Kidney (tissue), 14 donors: ENCODE results near the gene ZNF827. TPM values are rescaled to one million over a fixed set of nuclear protein-coding genes. Genes with fewer than 3 reads are reported as not detected.

Experiments
- DNase-seq, 5 donors: peaks; one replicate each; pipeline ENCODE4 v3.0.0-alpha.2; 2013 to 2020
- FAIRE-seq: peaks from 2 replicates; lab custom pipeline; 2012; peaks lifted over from hg19 to GRCh38; lab: Jason Lieb, UNC
- H3K27ac ChIP-seq, 2 donors: one replicate each; pipeline ENCODE4 v1.7.0; 2013; ENCODE audit warnings: low read depth in 2 of 2, low read length in 2 of 2, inconsistent platforms in 1 of 2
- H3K27me3 ChIP-seq: one replicate; pipeline ENCODE4 v1.7.1; 2013; ENCODE audit warnings: low read length, inconsistent platforms; ENCODE audit not compliant: control insufficient read depth, insufficient read depth
- H3K36me3 ChIP-seq, 3 donors: one replicate each; pipeline versions ENCODE4 v1.7.0 to v1.7.1; 2013; ENCODE audit warnings: low read length in 3 of 3, control low read depth in 1 of 3, inconsistent platforms in 1 of 3; ENCODE audit not compliant: insufficient read depth in 3 of 3, control insufficient read depth in 2 of 3
- H3K4me1 ChIP-seq, 3 donors: one replicate each; pipeline versions ENCODE4 v1.7.0 to v1.7.1; 2013; ENCODE audit warnings: low read length in 3 of 3, inconsistent platforms in 1 of 3, low read depth in 1 of 3; ENCODE audit not compliant: control insufficient read depth in 2 of 3, insufficient read depth in 2 of 3
- H3K4me3 ChIP-seq, 3 donors: one replicate each; pipeline versions ENCODE4 v1.7.0 to v1.8.1; 2013; ENCODE audit warnings: low read length in 3 of 3, control low read depth in 1 of 3, inconsistent platforms in 1 of 3
- H3K9ac ChIP-seq, 3 donors: one replicate each; pipeline versions ENCODE4 v1.7.0 to v1.7.1; 2013; ENCODE audit warnings: low read length in 3 of 3, control low read depth in 1 of 3, inconsistent platforms in 1 of 3
- H3K9me3 ChIP-seq, 3 donors: one replicate each; pipeline versions ENCODE4 v1.7.0 to v1.7.1; 2013; ENCODE audit warnings: low read length in 3 of 3, control low read depth in 1 of 3, inconsistent platforms in 1 of 3; ENCODE audit not compliant: control insufficient read depth in 2 of 3, insufficient read depth in 1 of 3
- CTCF ChIP-seq: IDR thresholded peaks from 3 replicates; pipeline ENCODE4 v1.5.1; 2012; ENCODE audit warnings: mild to moderate bottlenecking, moderate library complexity, borderline replicate concordance; ENCODE audit not compliant: insufficient read depth; ENCODE audit errors: extremely low read depth
- intact Hi-C: fragments of 100-400 bp; cut with DNase I; formaldehyde crosslinking; loops from one replicate; pipeline ENCODE4 v1.11.1; 2022
- polyA plus RNA-seq: library from polyadenylated mRNA; stranded (reverse); fragments of 350-450 nt; fragmentation: Illumina TruSeq; extraction: RNeasy Lipid Tissue Mini Kit (QIAGEN cat#74804); gene quantifications from one replicate; pipeline ENCODE4 v1.2.3, GENCODE V29; 2014; ENCODE audit warnings: low read depth, low replicate concordance; ENCODE audit not compliant: insufficient read depth
- total RNA-seq: library from RNA; stranded (reverse); fragmentation: NEBNext Ultra II Directional; extraction: Animal tissue kit (Norgen Biotek cat#: 25700); gene quantifications from one replicate; pipeline ENCODE4 v1.2.1, GENCODE V29; 2021
- donor health status: control.
- donor health status: control.
- donor health status: control.
- donor health status: control.
- donor health status: control.
- donor health status: DM: yes; HTN: yes; CAD: no.
- donor health status: Normal renal cell carcinoma (clear cell type).

The ZNF827 gene
- total and polyA plus RNA-seq, 2 donors from 2014 or later, result 3.5 to 22.6 TPM

DNA sequence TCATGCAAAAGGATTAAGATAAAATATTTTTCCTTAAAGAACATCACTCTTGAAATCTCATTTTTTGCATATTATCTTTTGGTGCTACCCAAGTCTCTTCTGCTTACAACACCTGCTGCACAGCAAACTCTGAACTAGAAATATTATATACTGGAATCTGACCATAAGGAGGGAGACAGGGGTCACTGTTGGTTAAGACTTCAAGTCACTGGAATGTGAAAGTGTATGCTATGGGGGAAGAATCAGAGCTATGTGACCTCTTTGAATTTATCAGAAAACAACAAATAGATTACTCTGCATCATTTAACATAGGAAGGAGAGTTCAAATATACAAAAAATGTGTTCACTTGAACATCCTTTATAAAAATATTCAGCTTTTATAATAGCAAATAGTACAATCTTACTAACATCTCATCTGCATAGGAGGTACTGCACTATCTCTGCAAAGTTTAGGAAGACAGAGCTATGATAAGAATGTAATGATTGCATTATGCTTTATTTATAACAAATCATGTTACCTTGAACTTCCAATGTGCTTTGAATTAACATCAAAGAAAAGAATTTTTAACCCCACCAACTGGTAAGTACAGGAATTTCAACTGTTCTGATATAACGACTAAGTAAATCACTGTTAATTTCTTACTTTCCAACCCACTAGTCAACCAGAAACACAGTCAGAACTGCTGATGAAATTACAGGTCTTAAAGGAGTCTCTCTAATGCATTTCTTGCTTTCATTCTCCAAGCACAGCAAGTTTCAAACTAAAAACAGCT lies 69.8 kb downstream of the ZNF827 start:
- H3K27me3 ChIP-seq, result no peaks in the 10 kb centered on the region
- intact Hi-C loops, result no loop called here
- TF ChIP-seq CTCF, result peak; percentile 23
- peaks cover 7 to 15% (median 11%) of the 10 kb centered on the region in 3 donors for H3K4me1 ChIP-seq
- no peaks in the 10 kb centered on the region for H3K9me3 ChIP-seq
- H3K27ac ChIP-seq, result no peak overlapping the region
- DNase-seq, result peak in 2 of 5 donors; percentile 48 to 60
- no peaks in the 10 kb centered on the region for H3K36me3 ChIP-seq
- no peak overlapping the region for H3K9ac ChIP-seq
- FAIRE-seq, result peak; percentile 88
- no peak overlapping the region for H3K4me3 ChIP-seq

DNA sequence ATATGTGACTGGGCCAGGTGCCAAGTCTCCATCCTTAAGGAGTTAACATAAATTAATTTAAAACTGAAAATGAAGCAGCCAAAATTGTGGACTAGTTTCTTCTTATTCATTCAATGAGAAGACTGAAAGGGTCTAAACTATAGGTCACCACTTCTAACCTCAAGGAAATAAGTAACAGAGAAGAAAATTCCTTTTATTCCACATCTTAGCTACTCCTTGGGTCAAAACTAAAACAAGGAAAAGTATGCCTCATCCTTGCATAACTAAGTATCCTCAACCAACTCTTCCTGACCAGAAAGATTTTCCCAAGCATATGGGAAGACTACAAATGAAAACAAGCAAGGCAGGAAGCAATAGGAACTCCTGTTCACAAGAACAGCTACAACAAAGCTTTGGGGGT lies 71.2 kb downstream of the ZNF827 start:
- H3K9ac ChIP-seq, result no peak overlapping the region
- no peaks in the 10 kb centered on the region for H3K36me3 ChIP-seq
- H3K4me3 ChIP-seq, result no peak overlapping the region
- no peaks in the 10 kb centered on the region for H3K9me3 ChIP-seq
- no peak overlapping the region for H3K27ac ChIP-seq
- peaks cover 7 to 15% (median 11%) of the 10 kb centered on the region in 3 donors for H3K4me1 ChIP-seq
- intact Hi-C loops, result no loop called here
- TF ChIP-seq CTCF, result no peak
- no peak for DNase-seq
- no peaks in the 10 kb centered on the region for H3K27me3 ChIP-seq
- FAIRE-seq, result no peak

DNA sequence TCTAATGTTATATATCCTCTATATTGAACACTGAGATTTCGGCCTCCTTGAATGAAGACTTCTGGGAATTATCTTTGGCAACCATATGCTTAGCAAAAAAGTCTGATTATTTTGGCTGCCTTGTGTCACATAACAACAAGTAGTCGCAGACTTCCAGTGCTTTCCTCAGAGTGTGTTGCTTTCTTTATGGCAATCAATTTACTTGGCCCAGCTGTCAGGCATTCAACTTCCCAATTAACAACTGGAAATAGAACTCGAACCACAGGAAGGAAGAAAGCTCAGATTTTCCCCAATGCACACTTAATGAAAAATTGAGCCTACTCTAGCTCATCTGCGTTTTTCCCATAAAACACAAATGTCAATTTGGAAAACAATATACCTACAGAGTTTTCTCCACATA lies 71.6 kb downstream of the ZNF827 start:
- no peak overlapping the region for H3K4me3 ChIP-seq
- intact Hi-C loops, result no loop called here
- peaks cover 7 to 15% (median 11%) of the 10 kb centered on the region in 3 donors for H3K4me1 ChIP-seq
- peak in 1 of 5 donors; percentile 51 for DNase-seq
- H3K27me3 ChIP-seq, result no peaks in the 10 kb centered on the region
- H3K9ac ChIP-seq, result no peak overlapping the region
- no peaks in the 10 kb centered on the region for H3K36me3 ChIP-seq
- TF ChIP-seq CTCF, result no peak
- H3K27ac ChIP-seq, result no peak overlapping the region
- H3K9me3 ChIP-seq, result no peaks in the 10 kb centered on the region
- no peak for FAIRE-seq
